KOPT-K1 (cell line): ENCODE results near the gene EDDM3A.
"Not testable (repeated sequence)": the region's sequence is repeated elsewhere in the genome, so short reads cannot be mapped to it uniquely, and the experiment has no call there.

Experiments used
- H3K27ac ChIP-seq: fragments of 200-600 bp; sonication (generic); 2 replicates; pipeline ENCODE4 v1.5.1; 2016; ENCODE audit warnings: antibody characterized with exemption, mild to moderate bottlenecking, low read depth, low read length; ENCODE audit not compliant: poor library complexity, severe bottlenecking
- H3K36me3 ChIP-seq: fragments of 200-600 bp; sonication (generic); 2 replicates; pipeline ENCODE4 v1.5.1; 2017; ENCODE audit warnings: antibody characterized with exemption, mild to moderate bottlenecking, low read length, moderate library complexity; ENCODE audit not compliant: insufficient read depth
- H3K9me3 ChIP-seq: fragments of 200-600 bp; sonication (generic); 2 replicates; pipeline ENCODE4 v1.5.1; 2017; ENCODE audit warnings: antibody characterized with exemption, low read length, mild to moderate bottlenecking; ENCODE audit not compliant: insufficient read depth, poor library complexity, severe bottlenecking

The EDDM3A gene, protein sequence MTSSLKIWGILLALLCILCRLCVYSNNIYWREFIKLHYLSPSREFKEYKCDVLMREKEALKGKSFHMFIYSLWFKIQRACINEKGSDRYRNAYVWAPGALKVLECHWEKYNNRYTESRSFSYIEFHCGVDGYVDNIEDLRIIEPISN

DNA sequence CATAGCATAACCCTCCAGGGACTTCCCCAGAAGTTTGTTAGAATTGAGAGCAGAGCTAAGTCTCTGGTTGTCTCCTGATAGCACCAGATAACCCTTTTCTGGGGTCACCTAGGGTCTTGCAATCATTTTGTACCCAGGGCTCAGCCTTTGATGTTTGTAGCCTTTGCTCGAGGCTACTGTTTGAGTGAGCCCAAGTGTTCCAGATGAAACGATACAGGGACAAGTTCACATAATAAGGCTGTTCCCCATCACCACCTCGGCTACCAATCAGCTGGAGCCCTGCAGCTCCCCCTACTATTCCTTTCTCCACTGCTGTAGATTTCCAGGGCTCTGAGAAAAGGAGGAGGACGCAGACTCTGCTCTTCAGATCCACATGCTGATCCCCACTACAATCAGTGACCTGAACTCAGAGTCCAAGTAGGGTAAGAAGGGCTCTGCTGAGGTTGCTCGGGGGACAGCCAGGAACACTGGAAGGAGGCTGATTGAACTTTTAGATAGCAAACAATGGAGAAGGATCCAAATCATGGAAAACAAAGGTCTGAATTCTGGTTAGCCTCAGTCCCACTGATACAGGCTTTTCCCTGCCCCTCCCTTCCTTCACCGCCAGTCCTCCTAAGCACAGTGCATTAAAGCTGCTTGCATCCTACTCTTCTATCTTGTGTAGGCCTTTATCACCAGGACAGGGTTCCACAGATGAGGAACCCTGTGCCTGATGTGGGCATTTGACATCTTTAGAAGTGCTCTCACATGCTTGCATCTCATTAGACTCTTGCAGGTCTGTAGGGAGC is at the start of gene EDDM3A:
EDDM3A (plus strand) TSS at position 317 of the 788 bp plus-strand sequence. CDS start 1,694 bp downstream, outside the sequence.
- no peak within 1 kb of the TSS for H3K27ac ChIP-seq
- H3K36me3 ChIP-seq, result no peaks in the 10 kb centered on the region
- H3K9me3 ChIP-seq, result no peaks in the 10 kb centered on the region

DNA sequence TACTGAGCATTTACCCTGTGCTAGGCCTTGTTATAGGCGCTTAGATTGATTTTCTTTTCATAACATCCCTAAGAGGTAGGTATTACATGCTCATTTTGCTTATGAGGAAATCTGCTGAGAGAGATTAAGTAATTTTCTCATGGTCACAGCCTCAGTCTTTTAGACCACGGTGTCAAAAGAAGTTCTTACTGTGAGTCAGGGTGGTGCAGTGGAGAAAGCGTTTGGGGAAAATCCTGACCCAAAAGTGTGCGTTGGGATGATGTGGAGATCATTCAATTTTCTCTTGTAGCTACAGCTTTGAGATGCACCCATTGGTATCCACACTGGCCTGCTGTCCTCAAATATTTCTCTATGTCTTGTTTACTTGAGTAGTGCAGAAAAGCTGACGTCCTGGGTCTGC is 48.9 kb upstream of the EDDM3A start:
- no peaks in the 10 kb centered on the region for H3K36me3 ChIP-seq
- no peak overlapping the region for H3K27ac ChIP-seq
- no peaks in the 10 kb centered on the region for H3K9me3 ChIP-seq

- Histone ChIP-seq H3K27ac (no peak overlapping the region), H3K9me3 (no peaks in the 10 kb centered on the region), H3K36me3 (no peaks in the 10 kb centered on the region)
Measured at GRCh38 chr14:20697273-20698017, 48.2 kb upstream of the EDDM3A start.

- Histone ChIP-seq H3K27ac (no peak overlapping the region), H3K9me3 (no peaks in the 10 kb centered on the region), H3K36me3 (no peaks in the 10 kb centered on the region)
Measured at GRCh38 chr14:20698018-20698329, 47.7 kb upstream of the EDDM3A start.

DNA sequence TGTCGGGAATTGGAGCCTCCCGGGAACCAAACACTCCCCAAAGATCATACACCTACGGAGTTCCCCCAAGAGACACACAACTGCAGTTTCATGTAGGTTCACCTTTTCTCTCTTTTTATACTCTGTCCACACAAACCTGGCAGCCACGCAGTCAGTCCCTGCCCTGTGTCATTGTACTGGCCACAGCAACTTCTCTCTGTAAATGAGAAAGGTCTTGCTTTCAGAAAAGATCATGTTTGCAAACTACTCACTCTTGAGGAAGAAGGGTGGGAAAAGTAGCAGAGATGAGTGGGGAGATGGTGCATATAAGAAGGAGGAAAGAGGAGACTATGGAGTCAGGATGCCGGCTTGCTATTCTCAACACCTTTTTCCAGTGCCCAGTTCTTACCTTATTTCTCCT is 46.8 kb upstream of the EDDM3A start:
- no peaks in the 10 kb centered on the region for H3K9me3 ChIP-seq
- no peaks in the 10 kb centered on the region for H3K36me3 ChIP-seq
- no peak overlapping the region for H3K27ac ChIP-seq

DNA sequence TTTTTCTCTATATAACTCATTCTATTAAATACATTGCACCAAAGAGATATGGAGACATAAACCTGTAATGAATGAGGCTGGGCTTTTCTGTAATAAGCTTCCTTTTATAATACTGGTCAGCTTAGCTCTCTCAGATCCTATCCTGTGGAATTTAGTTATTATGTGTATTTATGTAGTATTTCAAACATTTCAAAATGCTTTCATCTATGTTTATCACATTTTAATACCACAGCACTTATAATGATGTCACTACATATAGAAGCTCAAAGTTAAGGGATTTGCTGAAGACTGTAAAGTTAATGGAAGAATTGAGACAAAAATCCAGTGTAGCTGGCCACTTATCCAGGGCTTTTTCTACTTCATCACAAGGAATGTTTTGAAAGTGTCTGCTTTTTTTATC is 45.8 kb upstream of the EDDM3A start:
- H3K9me3 ChIP-seq, result no peaks in the 10 kb centered on the region
- no peaks in the 10 kb centered on the region for H3K36me3 ChIP-seq
- H3K27ac ChIP-seq, result no peak overlapping the region

GRCh38 chr14:20700965-20701364 is 44.7 kb upstream of the EDDM3A start:
- H3K9me3 ChIP-seq, H3K27ac ChIP-seq, H3K36me3 ChIP-seq: not testable (repeated sequence)

- Histone ChIP-seq H3K9me3 (peaks cover 5% of the 10 kb centered on the region), H3K36me3 (no peaks in the 10 kb centered on the region), H3K27ac (no peak overlapping the region)
Measured at GRCh38 chr14:20706657-20707355, 38.9 kb upstream of the EDDM3A start.

- Histone ChIP-seq H3K9me3 (peaks cover 5% of the 10 kb centered on the region), H3K27ac (no peak overlapping the region), H3K36me3 (no peaks in the 10 kb centered on the region)
Measured at GRCh38 chr14:20707622-20708021, 38.1 kb upstream of the EDDM3A start.

DNA sequence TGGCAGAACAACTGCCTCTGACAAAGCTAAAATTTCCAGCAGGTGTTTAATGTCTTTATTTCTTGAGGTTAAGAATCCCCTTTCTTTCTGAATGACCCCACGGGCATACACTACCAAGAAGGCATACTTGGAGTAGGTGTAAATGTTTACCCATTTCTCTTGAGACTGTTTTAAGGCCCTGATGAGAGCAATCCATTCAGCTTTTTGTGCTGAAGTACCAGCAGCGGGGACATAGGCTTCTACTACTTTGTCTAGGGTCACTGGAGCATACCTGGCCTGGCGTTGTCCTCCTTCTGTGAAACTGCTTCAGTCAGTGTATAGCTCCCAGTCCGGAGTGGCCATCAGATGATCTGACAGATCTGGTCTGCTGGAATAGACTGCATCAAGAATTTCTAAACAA is 34.4 kb upstream of the EDDM3A start:
- H3K9me3 ChIP-seq, result peaks cover 5% of the 10 kb centered on the region
- no peak overlapping the region for H3K27ac ChIP-seq
- H3K36me3 ChIP-seq, result no peaks in the 10 kb centered on the region

DNA sequence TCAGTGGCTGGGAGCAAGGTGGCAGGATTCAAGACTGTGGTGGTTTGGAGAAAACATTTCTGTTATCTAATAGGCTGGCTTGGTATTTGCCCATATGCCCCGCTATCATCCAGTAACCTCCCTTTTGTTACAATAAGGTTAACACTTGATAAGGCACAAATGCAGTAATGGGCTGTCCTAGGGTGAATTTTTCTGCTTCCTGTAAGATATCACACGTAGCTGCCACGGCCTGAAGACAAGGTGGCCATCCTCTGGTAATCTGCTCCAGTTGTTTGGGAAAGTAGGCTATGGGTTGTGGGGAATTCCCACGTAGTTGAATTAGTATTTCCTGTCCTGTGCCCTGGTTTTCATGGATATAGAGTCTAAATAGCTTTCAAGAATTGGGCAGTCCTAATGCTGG is 34.0 kb upstream of the EDDM3A start:
- peaks cover 1% of the 10 kb centered on the region for H3K9me3 ChIP-seq
- no peaks in the 10 kb centered on the region for H3K36me3 ChIP-seq
- no peak overlapping the region for H3K27ac ChIP-seq

DNA sequence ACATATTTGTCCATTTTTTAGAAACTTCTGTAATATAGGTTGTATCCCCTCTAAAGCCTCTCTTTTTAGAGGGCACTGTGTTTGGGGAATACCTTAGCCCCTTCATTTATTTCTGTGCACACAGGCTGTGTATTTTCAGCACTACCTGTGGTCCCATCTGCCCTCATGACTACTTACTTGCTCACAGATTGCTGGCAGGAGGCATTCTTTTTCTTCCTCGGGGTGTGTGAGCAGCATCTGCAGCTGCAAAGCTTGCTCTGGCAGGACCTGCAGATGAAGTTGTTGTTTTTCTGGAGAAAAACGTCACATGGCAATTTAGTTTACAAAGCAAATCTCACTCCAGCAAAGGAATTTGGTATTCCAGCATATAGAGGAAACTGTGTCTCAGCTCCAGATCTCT is 32.8 kb upstream of the EDDM3A start:
- H3K9me3 ChIP-seq, result no peaks in the 10 kb centered on the region
- H3K36me3 ChIP-seq, result no peaks in the 10 kb centered on the region
- no peak overlapping the region for H3K27ac ChIP-seq

DNA sequence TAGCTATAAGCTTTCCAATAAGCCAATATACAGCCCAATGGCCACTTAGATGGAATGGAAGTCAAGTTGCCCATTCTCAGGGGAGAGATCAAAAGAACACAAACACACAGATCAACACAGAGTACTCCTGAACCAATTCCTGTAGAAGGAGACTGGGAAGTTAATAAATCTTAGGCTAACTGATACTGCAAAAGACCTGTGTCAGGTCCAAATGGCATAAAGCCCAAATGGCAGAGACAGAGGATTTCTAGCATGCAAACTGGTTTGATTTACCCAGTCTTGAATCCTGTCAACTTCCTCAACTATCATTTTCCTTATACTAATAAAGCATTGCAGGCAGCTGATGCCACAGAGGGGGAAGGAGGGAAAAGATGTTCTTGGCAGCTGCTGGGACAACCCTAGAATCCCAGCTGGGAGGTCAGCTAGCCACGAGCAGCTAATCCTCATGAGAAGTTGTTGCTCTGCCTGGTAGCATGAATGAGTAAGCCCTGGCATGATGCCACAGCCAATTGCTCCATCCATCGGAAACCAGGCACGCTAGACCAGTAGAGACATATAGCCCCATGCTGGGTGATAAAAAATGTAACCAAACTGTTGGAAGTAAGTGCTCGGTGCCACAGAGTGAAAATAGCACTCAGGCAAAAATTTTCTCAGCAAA is 31.0 kb upstream of the EDDM3A start:
- no peaks in the 10 kb centered on the region for H3K9me3 ChIP-seq
- no peak overlapping the region for H3K27ac ChIP-seq
- no peaks in the 10 kb centered on the region for H3K36me3 ChIP-seq

GRCh38 chr14:20719777-20720176 is 25.9 kb upstream of the EDDM3A start:
- Histone ChIP-seq H3K9me3 (no peaks in the 10 kb centered on the region), H3K27ac (no peak overlapping the region), H3K36me3 (no peaks in the 10 kb centered on the region)

DNA sequence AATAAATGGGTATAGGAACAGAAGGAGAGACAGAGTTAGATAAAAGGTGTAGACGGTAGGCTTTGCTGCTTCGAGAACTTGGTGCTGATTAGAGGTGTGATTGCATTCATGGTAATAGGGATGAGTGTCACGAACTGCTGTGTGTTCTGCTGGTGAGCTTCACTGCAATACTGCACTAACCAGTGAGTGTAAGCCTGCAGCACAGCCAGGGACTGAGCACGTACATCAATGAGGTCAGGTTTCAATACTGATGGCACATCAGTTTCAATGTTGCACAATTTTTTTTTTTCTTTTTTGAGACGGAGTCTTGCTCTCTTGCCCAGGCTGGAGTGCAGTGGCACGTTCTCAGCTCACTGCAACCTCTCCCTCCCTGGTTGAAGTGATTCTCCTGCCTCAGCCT is 24.9 kb upstream of the EDDM3A start:
- Histone ChIP-seq H3K27ac (no peak overlapping the region), H3K9me3 (no peaks in the 10 kb centered on the region), H3K36me3 (no peaks in the 10 kb centered on the region)
